H9 (cell line): Measurements from ENCODE around the gene SPRR1A. TPM values are rescaled to one million over a fixed set of nuclear protein-coding genes. Genes with fewer than 3 reads are reported as not detected.

Experiments used
- DNase-seq: peaks from one replicate; pipeline ENCODE4 v3.0.0-alpha.2; 2017
- H2AFZ ChIP-seq: one replicate; pipeline ENCODE4 v1.6.1; 2013; ENCODE audit warnings: mild to moderate bottlenecking, low read length, control low read depth, moderate library complexity
- H2AK5ac ChIP-seq: 2 replicates; pipeline ENCODE4 v1.6.1; 2013; ENCODE audit warnings: low read length, control low read depth, mixed read lengths; ENCODE audit not compliant: insufficient read length
- H2BK120ac ChIP-seq: one replicate; pipeline ENCODE4 v1.6.1; 2013; ENCODE audit warnings: low read depth, mild to moderate bottlenecking, low read length, control low read depth, inconsistent platforms; ENCODE audit not compliant: poor library complexity, severe bottlenecking
- H2BK12ac ChIP-seq: 2 replicates; pipeline ENCODE4 v1.6.1; 2013; ENCODE audit warnings: low read length, control low read depth, mixed read lengths, low read depth; ENCODE audit not compliant: insufficient read length
- H2BK15ac ChIP-seq: 2 replicates; pipeline ENCODE4 v1.6.1; 2013; ENCODE audit warnings: low read depth, low read length, control low read depth
- H2BK20ac ChIP-seq: one replicate; pipeline ENCODE4 v1.6.1; 2013; ENCODE audit warnings: low read depth, mild to moderate bottlenecking, low read length, control low read depth, inconsistent platforms; ENCODE audit not compliant: poor library complexity, severe bottlenecking
- H2BK5ac ChIP-seq: 2 replicates; pipeline ENCODE4 v1.6.1; 2013; ENCODE audit warnings: low read length, control low read depth, mixed read lengths; ENCODE audit not compliant: insufficient read length
- H3K14ac ChIP-seq: 2 replicates; pipeline ENCODE4 v1.6.1; 2013; ENCODE audit warnings: low read length, control low read depth; ENCODE audit not compliant: insufficient read depth
- H3K18ac ChIP-seq: 2 replicates; pipeline ENCODE4 v1.6.1; 2013; ENCODE audit warnings: low read depth, mild to moderate bottlenecking, mixed read lengths, low read length, control low read depth; ENCODE audit not compliant: insufficient read length
- H3K23ac ChIP-seq: 2 replicates; pipeline ENCODE4 v1.6.1; 2013; ENCODE audit warnings: low read length, control low read depth, mixed read lengths, low read depth; ENCODE audit not compliant: insufficient read length
- H3K23me2 ChIP-seq: 2 replicates; pipeline ENCODE4 v1.6.1; 2013; ENCODE audit warnings: low read depth, mild to moderate bottlenecking, mixed read lengths, low read length, control low read depth; ENCODE audit not compliant: insufficient read length, poor library complexity, severe bottlenecking
- H3K27ac ChIP-seq: 2 replicates; pipeline ENCODE4 v1.5.1; 2013; ENCODE audit warnings: low read length, control low read depth, mixed read lengths, low read depth; ENCODE audit not compliant: insufficient read length
- H3K27me3 ChIP-seq: 2 replicates; pipeline ENCODE4 v1.6.1; 2013; ENCODE audit warnings: low read length, control low read depth, inconsistent platforms; ENCODE audit not compliant: insufficient read depth
- H3K4ac ChIP-seq: 2 replicates; pipeline ENCODE4 v1.6.1; 2013; ENCODE audit warnings: low read depth, mild to moderate bottlenecking, control low read depth, inconsistent platforms, low read length, moderate library complexity
- H3K4me1 ChIP-seq: 2 replicates; pipeline ENCODE4 v1.6.1; 2013; ENCODE audit warnings: low read length, control low read depth, inconsistent platforms; ENCODE audit not compliant: insufficient read depth
- H3K4me2 ChIP-seq: 2 replicates; pipeline ENCODE4 v1.6.1; 2013; ENCODE audit warnings: low read length, control low read depth, mixed read lengths; ENCODE audit not compliant: insufficient read length, insufficient read depth
- H3K56ac ChIP-seq: 2 replicates; pipeline ENCODE4 v1.6.1; 2013; ENCODE audit warnings: low read depth, mild to moderate bottlenecking, mixed read lengths, low read length, control low read depth; ENCODE audit not compliant: insufficient read length
- H3K79me1 ChIP-seq: 2 replicates; pipeline ENCODE4 v1.6.1; 2013; ENCODE audit warnings: low read depth, mild to moderate bottlenecking, moderate library complexity, low read length, control low read depth, inconsistent platforms; ENCODE audit not compliant: insufficient read depth, poor library complexity, severe bottlenecking
- H3K79me2 ChIP-seq: 2 replicates; pipeline ENCODE4 v1.6.1; 2013; ENCODE audit warnings: low read length, control low read depth, inconsistent platforms; ENCODE audit not compliant: insufficient read depth
- H3K9ac ChIP-seq: 2 replicates; pipeline ENCODE4 v1.6.1; 2013; ENCODE audit warnings: low read length, control low read depth, mixed read lengths; ENCODE audit not compliant: insufficient read length; ENCODE audit errors: extremely low read depth
- H3K9me3 ChIP-seq: one replicate; pipeline ENCODE4 v1.6.1; 2013; ENCODE audit warnings: low read depth, low read length, inconsistent platforms; ENCODE audit not compliant: control insufficient read depth
- H3T11ph ChIP-seq: one replicate; pipeline ENCODE4 v1.6.1; 2013; ENCODE audit warnings: mild to moderate bottlenecking, low read length, control low read depth, inconsistent platforms
- H4K20me1 ChIP-seq: one replicate; pipeline ENCODE4 v1.6.1; 2013; ENCODE audit not compliant: control insufficient read depth, insufficient read length, insufficient read depth
- H4K5ac ChIP-seq: 2 replicates; pipeline ENCODE4 v1.6.1; 2013; ENCODE audit warnings: low read depth, mild to moderate bottlenecking, mixed read lengths, low read length, control low read depth; ENCODE audit not compliant: insufficient read length
- H4K8ac ChIP-seq: replicated peaks from 2 replicates; pipeline ENCODE4 v1.6.1; 2013; ENCODE audit warnings: low read length, control low read depth, mixed read lengths, low read depth; ENCODE audit not compliant: insufficient read length
- H4K91ac ChIP-seq: 2 replicates; pipeline ENCODE4 v1.6.1; 2013; ENCODE audit warnings: low read depth, mild to moderate bottlenecking, moderate library complexity, mixed read lengths, low read length, control low read depth; ENCODE audit not compliant: insufficient read length
- H3K27ac Mint-ChIP-seq, 3 experiments: 2 replicates in 2 of 3; 3 replicates in 1 of 3; pipeline ENCODE4 v1.8.0; 2020 to 2021; ENCODE audit warnings: mixed read lengths in 3 of 3, mild to moderate bottlenecking in 1 of 3, moderate library complexity in 1 of 3
- H3K27me3 Mint-ChIP-seq: 2 replicates; pipeline ENCODE4 v1.8.0; 2021; ENCODE audit warnings: low read depth, mild to moderate bottlenecking, moderate library complexity, mixed read lengths
- H3K36me3 Mint-ChIP-seq, 3 experiments: 2 replicates in 2 of 3; 3 replicates in 1 of 3; pipeline ENCODE4 v1.8.0; 2020 to 2021; ENCODE audit warnings: low read depth in 3 of 3, mixed read lengths in 3 of 3; ENCODE audit not compliant: insufficient read depth in 1 of 3
- H3K4me1 Mint-ChIP-seq, 2 experiments: 2 replicates each; pipeline ENCODE4 v1.8.0; 2020; ENCODE audit warnings: mixed read lengths in 2 of 2
- H3K4me3 Mint-ChIP-seq, 2 experiments: 2 replicates in 1 of 2; 3 replicates in 1 of 2; pipeline ENCODE4 v1.8.0; 2020 to 2021; ENCODE audit warnings: mild to moderate bottlenecking in 2 of 2, mixed read lengths in 2 of 2, moderate library complexity in 1 of 2
- H3K9me3 Mint-ChIP-seq, 2 experiments: 2 replicates in 1 of 2; 3 replicates in 1 of 2; pipeline ENCODE4 v1.8.0; 2020; ENCODE audit warnings: mild to moderate bottlenecking in 2 of 2, mixed read lengths in 2 of 2, moderate library complexity in 1 of 2
- WGBS: extraction: QIAGEN DNeasy Blood & Tissue Kit; methylation state at CpG from one replicate; pipeline ENCODE4 v1.1.7; 2013; ENCODE audit warnings: missing lambda C conversion rate, low lambda C conversion rate, mixed read lengths; ENCODE audit not compliant: insufficient read length; ENCODE audit errors: extremely low coverage; 5-methylcytosine and 5-hydroxymethylcytosine counted together
- total RNA-seq: library from RNA; stranded (reverse); gene quantifications from 2 replicates; pipeline ENCODE4 v1.2.1, GENCODE V29; 2021
- TF ChIP-seq, protein P1 (sequence below): fragments of 200-600 bp; sonication (generic); conservative IDR thresholded peaks from 3 replicates; pipeline ENCODE4 v1.8.0; 2021; ENCODE audit warnings: antibody characterized with exemption, mild to moderate bottlenecking

Gene SPRR1A
- total RNA-seq, 1 experiment from 2014 or later = not detected

DNA sequence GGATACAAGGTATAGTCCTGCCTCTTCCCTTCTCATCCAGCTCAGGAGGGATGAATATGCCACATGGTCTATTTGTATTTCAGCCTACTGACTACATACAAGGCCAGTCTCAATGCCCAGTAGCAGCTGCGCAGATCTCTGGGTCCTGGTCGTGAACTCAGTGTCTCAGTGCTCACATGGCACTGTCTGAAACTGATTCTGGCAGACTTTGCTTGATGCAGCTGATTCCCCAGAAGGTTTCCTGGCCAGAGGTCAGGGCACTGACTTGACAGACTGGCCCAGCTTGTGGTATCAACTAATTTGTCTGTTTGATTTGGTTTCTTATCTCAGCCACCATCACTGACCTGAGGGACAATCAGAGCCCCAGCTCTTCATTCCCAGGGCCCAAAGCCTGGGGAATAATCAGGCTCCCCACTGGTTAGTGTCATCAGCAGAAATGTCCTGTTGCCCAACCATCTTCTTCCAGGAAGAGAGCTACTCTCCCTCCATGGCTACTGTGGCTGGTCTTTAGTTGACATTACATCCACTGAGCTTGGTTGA is 20.9 kb upstream of the SPRR1A start:
- no peak overlapping the region for H2AK5ac ChIP-seq
- no peak overlapping the region for H2BK15ac ChIP-seq
- Mint-ChIP-seq H3K27ac (no peak overlapping the region), H3K36me3 (no peaks in the 10 kb centered on the region), H3K27me3 (no peaks in the 10 kb centered on the region; the same call in none of the 2 replicates), H3K4me3 (no peak overlapping the region), H3K4me1 (no peaks in the 10 kb centered on the region), H3K9me3 (peaks cover 0 to 19% of the 10 kb centered on the region in 2 experiments; a peak in 4 of 5 replicates)
- H2BK120ac ChIP-seq = no peak overlapping the region
- H3K18ac ChIP-seq = no peak overlapping the region
- H3K79me1 ChIP-seq = no peaks in the 10 kb centered on the region
- no peak overlapping the region for H2BK5ac ChIP-seq
- no peaks in the 10 kb centered on the region for H3K79me2 ChIP-seq
- no peak overlapping the region for H4K91ac ChIP-seq
- no peaks in the 10 kb centered on the region for H3K4me1 ChIP-seq
- DNase-seq = no peak
- H2BK12ac ChIP-seq = no peak overlapping the region
- H3K14ac ChIP-seq = no peak overlapping the region
- no peaks in the 10 kb centered on the region for H3K27me3 ChIP-seq
- no peak overlapping the region for H2AFZ ChIP-seq
- no peak overlapping the region for H3K4ac ChIP-seq
- H3T11ph ChIP-seq = no peak overlapping the region
- TF ChIP-seq, protein P1, sequence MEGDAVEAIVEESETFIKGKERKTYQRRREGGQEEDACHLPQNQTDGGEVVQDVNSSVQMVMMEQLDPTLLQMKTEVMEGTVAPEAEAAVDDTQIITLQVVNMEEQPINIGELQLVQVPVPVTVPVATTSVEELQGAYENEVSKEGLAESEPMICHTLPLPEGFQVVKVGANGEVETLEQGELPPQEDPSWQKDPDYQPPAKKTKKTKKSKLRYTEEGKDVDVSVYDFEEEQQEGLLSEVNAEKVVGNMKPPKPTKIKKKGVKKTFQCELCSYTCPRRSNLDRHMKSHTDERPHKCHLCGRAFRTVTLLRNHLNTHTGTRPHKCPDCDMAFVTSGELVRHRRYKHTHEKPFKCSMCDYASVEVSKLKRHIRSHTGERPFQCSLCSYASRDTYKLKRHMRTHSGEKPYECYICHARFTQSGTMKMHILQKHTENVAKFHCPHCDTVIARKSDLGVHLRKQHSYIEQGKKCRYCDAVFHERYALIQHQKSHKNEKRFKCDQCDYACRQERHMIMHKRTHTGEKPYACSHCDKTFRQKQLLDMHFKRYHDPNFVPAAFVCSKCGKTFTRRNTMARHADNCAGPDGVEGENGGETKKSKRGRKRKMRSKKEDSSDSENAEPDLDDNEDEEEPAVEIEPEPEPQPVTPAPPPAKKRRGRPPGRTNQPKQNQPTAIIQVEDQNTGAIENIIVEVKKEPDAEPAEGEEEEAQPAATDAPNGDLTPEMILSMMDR = no peak
- no peaks in the 10 kb centered on the region for H4K20me1 ChIP-seq
- H2BK20ac ChIP-seq = no peak overlapping the region
- no peak overlapping the region for H3K27ac ChIP-seq
- H3K4me2 ChIP-seq = no peak overlapping the region
- no peak overlapping the region for H4K8ac ChIP-seq
- H4K5ac ChIP-seq = no peak overlapping the region
- no peak overlapping the region for H3K23ac ChIP-seq
- H3K56ac ChIP-seq = no peak overlapping the region
- H3K23me2 ChIP-seq = no peaks in the 10 kb centered on the region
- no peaks in the 10 kb centered on the region for H3K9me3 ChIP-seq
- H3K9ac ChIP-seq = no peak overlapping the region
- no CpG with 5 or more reads among the region's 2 CpGs for WGBS
